Esophagus squamous epithelium (tissue), 4 donors: Measurements from ENCODE around the gene KCTD20.

Experiments
- CTCF ChIP-seq, 6 experiments: fragments of 450-650 bp in 4 of 6; fragments of 200-600 bp in 2 of 6; sonication (generic) in 2 of 6; IDR thresholded peaks; one replicate each; pipeline ENCODE4 v1.5.1; 2016 to 2019; ENCODE audit warnings: antibody characterized with exemption in 6 of 6, mild to moderate bottlenecking in 4 of 6, moderate library complexity in 4 of 6
- POLR2A ChIP-seq, 4 donors: fragments of 450-650 bp; IDR thresholded peaks; one replicate each; pipeline ENCODE4 v1.6.1; 2017; ENCODE audit warnings: antibody characterized with exemption in 4 of 4, mild to moderate bottlenecking in 4 of 4, moderate library complexity in 3 of 4

GRCh38 chr6:36460916-36461315, 18.1 kb downstream of the KCTD20 start:
- TF ChIP-seq CTCF (IDR thresholded peaks at IDR 0.05) (no peak), POLR2A (IDR thresholded peaks at IDR 0.05) (no peak)
